NCI-H128 (cell line): ENCODE results near the gene ELFN1.
"Not testable (repeated sequence)": the region's sequence is repeated elsewhere in the genome, so short reads cannot be mapped to it uniquely, and the experiment has no call there.

ENCODE experiments used
- DNase-seq: peaks from one replicate; lab custom pipeline; 2025; ENCODE audit not compliant: unreplicated experiment; lab: John Stamatoyannopoulos, UW

The ELFN1 gene

DNA sequence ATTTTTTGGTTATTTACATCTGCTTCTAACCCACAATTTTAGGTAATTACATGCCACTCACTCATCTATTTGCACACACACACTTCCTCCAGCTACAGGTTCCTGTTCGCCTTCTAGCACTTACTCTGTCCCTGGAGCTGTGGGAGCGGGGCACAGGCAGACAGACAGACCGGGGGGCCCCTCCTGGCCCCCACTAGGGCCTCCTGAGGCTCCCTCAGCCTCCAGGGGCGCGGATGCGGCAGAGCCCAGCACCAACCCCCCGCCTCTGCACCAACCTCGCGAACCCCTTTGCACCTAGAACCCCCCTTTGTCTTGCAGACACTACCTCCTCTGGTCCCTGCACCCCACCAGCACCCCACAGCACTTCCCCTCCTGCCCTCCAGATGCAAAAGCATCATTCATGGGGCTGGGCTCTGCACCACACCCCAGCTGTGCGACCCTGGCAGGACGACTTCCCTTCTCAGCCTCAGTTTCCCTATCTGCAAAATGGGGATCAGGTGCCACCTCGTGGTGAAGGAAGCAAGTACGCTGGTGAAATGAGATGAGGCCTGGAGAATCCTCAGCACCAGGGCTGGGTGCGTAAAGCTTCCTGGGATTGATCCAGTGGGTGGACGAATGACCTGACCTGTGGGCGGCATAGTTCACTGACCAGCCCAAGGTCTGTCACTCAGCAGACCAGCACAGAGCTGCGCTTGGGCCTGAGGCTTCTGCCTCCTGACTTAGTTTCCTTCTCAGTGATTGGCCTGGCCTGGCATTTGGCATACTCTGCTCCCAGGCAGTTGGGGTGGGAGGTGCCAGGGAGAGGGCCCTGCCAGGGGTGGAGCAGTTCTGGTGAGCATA, 37.9 kb downstream of the ELFN1 start:
- no peak for DNase-seq

GRCh38 chr7:1708596-1709251, 38.6 kb downstream of the ELFN1 start:
- DNase-seq: no peak

GRCh38 chr7:1709281-1709680, 39.2 kb downstream of the ELFN1 start:
- no peak for DNase-seq

DNA sequence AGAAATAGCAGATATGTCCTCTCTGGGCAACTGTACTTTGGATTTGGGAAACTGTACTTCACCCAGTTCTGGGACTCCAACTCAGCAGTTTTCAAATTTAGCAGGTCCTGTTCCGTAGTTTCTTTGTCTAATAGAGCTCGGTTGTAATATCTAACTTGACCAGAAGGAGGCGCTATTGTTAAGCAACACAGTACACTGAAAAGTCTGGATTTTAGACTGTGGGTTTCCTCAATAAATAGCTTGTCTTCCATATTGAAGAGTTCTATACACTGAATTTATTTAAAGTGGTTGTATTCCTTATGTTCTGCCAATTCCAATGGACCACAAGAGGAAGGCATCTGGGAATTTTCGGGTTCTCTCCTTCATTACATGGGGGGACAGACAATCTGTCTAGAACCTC, 39.8 kb downstream of the ELFN1 start:
- no peak for DNase-seq

DNA sequence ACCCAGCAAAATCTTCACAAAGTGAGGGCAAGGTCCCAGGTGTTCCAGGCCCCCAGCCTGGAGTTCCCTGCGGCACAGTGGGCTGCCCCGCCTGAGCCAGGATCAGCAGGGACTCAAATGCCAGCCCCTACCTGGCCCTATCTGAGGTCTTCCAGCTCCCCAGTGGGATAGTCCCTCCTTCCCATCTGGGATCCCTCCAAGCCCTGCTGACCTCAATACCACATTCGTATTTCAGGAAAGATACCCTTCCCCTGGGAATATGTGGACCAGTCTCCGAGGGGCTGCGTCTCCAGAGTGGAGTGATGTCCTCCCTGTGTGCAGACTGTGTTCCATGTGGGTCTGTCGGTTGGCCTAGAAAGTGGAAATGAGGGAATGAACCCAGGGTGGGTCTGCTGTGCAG, 40.9 kb downstream of the ELFN1 start:
- DNase-seq: no peak

GRCh38 chr7:1712907-1713501, 42.9 kb downstream of the ELFN1 start:
- no peak for DNase-seq

DNA sequence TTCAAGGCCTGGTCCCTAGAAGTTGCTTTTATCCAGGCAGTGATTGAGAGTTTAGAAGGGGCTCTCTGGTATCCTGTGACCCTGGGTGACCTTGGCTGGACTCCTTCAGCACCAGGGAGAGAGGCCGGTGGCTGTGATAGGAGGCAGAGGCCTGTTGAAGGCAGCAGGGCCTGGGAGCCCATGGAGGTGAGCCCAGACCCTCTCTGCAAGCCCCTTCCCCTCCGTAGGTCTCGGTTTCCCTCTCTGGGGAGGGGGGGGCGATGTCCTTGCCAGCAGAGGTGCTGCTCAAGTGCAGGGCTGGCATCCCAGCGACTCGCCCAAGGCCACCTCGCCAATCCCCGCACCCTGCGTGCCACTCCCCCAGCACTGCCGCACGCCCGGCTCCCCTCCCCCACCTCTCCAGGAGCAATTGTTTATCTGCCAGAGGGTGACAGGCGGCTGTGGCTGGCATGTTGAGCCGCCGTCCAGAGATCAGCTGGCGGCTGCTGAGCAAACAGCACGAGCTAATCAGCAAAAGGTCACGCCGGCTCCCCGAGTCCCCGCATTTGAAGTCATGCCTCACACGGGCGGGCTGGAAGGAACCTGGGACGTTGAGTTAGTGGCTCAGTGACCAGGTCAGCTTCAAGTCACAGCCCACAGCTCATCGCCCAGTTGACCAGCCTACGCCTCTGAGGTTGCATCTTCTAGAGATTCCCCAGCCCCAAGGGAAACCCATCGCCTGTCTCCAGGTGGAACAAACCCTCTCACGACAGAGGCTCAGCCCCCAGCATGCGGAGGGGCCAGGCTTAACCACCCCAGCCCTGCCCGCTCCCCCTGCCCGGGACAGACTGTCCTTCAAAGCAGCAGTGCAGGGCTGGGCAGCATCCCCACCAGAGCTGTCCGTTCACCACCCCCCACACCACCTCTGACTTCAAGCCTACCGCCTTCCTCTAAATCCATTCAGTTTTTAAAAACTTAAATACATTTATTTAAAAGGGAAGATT, 43.7 kb downstream of the ELFN1 start:
- DNase-seq: no peak

DNA sequence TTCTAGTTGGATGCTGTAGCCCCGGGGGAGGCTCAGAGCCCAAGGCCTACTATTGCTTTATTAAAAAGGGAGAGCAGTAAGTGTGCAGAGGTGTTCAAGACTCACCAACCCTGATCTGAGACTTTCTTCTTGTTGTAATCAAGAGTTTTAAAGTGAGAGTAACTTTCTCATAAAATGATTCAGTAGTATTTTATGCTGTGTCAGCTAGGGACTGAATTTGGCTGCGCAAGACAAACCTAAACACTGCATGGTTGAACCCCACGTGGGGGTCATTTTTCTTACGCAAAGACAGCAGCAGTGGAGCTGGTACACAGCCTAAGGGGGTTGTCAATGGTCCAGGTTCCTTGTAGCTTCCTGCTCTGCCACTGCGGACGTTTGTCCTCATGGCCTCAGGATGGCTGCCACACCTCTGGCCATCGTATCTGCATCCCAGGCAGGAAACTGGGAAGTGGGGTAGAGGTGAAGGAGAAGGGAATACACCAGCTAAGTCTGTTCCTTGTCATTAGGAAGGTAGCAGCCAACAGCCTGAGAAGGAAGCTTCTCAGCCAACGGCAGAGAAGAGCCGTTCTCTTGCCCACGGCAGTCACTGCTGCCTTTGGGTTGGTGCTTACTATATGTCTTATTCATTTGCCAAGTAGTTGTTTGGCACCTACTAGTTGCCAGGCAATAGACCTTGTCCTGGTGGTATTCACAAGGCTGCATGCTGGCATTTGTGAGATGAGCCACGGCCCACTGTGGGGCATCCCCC, 44.7 kb downstream of the ELFN1 start:
- DNase-seq: no peak

DNA sequence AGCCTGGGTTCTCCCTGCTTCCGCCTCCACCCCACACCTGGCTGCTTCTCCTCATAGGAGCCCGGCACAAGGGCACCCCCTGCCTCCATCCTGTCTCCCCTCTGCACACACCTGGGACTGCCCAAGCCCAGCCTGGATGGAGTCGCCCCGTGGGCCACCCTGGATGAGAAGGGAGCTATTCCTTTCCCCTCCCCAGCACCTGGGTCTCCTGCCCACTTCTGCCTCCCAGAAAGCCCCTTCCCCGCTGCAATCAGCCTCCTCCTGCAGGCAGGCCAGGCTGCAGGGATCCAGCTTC, 45.2 kb downstream of the ELFN1 start:
- no peak for DNase-seq

- no peak for DNase-seq
Observed at GRCh38 chr7:1715671-1716074, 45.6 kb downstream of the ELFN1 start.

DNA sequence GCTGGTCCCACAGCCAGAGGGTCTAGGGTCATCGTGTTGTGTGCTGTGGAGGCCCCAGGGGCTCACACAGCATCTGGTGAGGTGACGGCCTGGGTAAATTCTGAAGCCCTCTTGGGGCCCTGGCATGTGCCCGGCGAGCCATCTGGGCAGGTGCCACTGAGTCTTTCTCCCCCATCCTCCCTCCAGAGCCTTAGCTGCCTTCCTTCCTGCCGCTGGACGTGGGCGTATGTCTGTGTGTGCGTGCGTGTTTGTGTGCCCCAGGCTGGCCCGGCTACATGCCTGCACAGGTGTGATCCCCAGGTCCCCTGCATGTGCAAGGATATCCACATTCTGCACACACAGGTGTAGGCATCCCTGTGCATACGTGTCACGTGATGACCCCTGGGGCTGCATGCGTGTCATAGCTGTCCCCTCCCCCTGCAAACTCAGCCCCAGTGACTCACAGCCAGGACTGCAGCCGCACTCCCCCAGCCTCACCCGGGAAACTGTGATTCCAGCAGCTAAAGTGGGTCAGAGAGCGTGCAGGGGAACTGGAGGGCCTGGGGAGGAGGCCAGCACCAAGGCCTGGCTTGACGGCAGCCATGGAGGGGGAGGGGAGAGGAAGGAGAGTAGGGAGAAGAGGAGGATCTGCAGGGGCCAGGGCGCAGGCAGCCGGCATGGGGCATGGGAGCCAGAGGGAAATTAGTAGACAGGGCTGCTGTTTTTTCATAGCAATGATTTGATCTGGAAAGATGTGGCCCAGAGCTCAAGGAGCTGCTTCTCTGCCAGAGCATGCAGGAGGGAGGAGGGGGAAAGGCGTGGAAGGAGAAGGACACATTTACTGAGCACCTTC, 46.4 kb downstream of the ELFN1 start:
- DNase-seq: no peak

GRCh38 chr7:1717095-1717483, 47.0 kb downstream of the ELFN1 start:
- no peak for DNase-seq

DNA sequence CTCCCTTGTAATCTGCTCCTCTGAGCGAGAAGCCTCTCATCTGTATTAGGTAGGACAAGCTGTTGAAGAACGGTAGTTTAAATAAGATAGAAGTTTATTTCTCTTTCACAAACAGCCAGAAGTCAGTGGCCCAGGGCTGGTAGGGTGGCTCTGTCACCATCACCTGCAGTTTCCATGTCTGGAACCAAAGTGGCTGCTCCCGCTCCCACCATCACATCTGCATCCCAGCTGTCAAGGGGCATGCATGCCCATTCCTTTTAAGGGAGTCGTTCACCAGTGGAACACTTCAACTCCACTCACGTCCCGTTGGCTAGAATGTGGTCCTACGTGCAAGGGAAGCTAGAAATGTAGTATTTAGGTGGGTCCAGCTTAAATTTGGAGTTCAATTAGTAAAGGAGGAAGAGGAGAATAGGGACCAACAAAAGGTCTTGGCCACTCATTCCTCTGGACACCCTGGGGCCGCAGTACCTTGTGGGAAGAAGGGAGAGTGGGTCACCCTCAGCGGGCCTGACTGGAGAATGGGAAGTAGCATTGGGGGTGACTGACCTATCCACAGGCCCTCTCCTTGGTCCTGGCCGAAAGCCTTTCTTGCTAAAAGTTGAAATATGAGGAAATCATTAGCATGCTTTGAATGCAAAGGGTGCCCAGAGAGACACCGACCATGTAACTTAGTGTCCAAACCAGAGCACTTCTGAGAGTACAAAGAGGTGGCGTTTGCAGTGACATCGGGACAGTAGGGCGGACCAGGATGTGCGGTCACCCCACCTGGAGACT, 48.0 kb downstream of the ELFN1 start:
- no peak for DNase-seq

DNA sequence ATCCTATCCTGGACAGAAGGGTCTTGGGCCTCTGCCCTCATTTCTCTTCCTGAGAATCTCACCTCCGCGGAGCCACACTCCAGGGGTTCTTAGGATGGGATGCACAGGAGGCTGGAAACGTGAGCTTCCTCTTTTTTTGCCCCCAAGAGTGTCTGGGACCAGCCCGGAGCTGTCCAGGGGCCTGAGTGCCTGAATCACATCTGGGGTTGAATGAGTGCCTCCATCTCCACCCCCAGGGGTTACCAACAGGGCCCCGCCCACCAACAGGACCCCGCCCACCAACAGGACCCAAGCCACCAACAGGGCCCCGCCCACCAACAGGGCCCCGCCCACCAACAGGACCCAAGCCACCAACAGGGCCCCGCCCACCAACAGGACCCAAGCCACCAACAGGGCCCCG, 48.8 kb downstream of the ELFN1 start:
- DNase-seq: not testable (repeated sequence)

GRCh38 chr7:1719256-1719655, 49.2 kb downstream of the ELFN1 start:
- not testable (repeated sequence) for DNase-seq

DNA sequence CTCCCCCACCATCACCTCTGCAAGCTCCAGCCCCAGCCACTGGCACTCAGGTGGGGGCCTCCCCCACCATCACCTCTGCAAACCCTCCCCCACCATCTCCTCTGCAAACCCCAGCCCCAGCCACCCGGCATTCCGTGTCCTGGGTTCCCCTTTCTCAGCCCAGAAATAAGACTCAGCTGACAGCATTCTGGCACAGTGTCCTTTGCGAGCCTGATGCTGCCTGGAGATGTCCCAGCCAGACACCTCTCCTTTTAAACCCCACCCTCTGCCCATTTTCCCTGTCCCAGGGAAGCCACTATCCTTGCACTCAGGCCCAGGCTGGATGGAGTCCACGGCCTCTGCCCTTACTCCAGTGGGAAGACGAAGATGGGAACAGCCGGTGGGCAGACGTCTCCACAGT, 49.8 kb downstream of the ELFN1 start:
- DNase-seq: no peak

GRCh38 chr7:1720326-1720725, 50.2 kb downstream of the ELFN1 start:
- peak; percentile 24 for DNase-seq

DNA sequence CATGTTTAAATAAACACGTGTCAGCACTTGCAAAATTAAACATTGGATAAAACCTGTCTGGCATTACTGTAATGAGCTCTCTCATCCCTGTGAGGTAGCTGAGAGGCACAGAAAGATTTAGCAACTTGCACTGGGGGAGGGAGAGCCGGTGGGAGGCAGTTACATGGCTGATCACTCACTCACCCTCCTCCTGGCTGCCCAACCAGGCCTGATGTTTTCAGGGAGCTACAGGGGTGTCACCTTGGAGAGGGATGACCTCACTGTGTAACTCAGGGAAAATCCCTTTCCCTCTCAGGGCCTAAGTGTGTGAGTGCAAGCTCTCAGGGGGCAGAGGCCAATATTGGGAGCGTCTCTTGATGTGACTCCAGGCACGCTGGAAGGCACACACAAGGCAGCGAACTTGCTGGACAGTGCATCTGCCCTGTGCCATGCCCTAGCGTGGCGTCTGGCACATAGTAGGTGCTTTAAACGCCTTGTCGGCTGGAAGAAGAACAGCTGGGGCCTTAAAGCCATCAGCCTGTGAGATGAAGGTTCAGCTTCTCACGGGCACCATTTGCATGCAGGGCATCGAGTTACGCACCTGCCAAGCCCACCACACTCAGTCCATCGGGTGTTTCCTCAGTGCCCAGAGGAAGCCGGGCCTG, 51.1 kb downstream of the ELFN1 start:
- DNase-seq: no peak
